Activated CD4-positive, alpha-beta T cell treated with anti-CD3 and anti-CD28 coated beads, Interleukin-2, amount 50 U/mL, for 4 hours (primary cell): ENCODE results near the gene KIF4A.
"Not testable (repeated sequence)": the region's sequence is repeated elsewhere in the genome, so short reads cannot be mapped to it uniquely, and the experiment has no call there.

Experiments used
- DNase-seq, 2 experiments: peaks; one replicate each; pipeline ENCODE4 v3.0.0-alpha.2; 2020

The KIF4A gene

GRCh38 chrX:70289793-70290770 is at the start of gene KIF4A, which contains the start of gene PDZD11:
Gene KIF4A, plus strand, starts transcription at chrX:70290104. Its CDS starts 355 bp downstream, at chrX:70290459.
Gene PDZD11, minus strand, starts transcription at chrX:70289927. Its CDS starts 586 bp downstream, at chrX:70289341.
- DNase-seq: peak; percentile 44 to 50

- no peak for DNase-seq
Observed at GRCh38 chrX:70240751-70241150, 49.2 kb upstream of the KIF4A start.

- DNase-seq: no peak
Observed at GRCh38 chrX:70241501-70241900, 48.4 kb upstream of the KIF4A start.

GRCh38 chrX:70243601-70244000 is 46.3 kb upstream of the KIF4A start:
- DNase-seq: not testable (repeated sequence)

- no peak for DNase-seq
Observed at GRCh38 chrX:70244881-70245280, 45.0 kb upstream of the KIF4A start.

GRCh38 chrX:70247252-70247651 is 42.7 kb upstream of the KIF4A start:
- no peak for DNase-seq

GRCh38 chrX:70252491-70252890 is 37.4 kb upstream of the KIF4A start:
- DNase-seq: no peak

- no peak for DNase-seq
Observed at GRCh38 chrX:70253377-70254062, 36.4 kb upstream of the KIF4A start.

- no peak for DNase-seq
Observed at GRCh38 chrX:70254063-70254400, 35.9 kb upstream of the KIF4A start.

GRCh38 chrX:70254909-70255308 is 35.0 kb upstream of the KIF4A start:
- no peak for DNase-seq

GRCh38 chrX:70255452-70255851 is 34.5 kb upstream of the KIF4A start:
- DNase-seq: no peak

GRCh38 chrX:70257423-70258288 is 32.2 kb upstream of the KIF4A start:
- no peak for DNase-seq

- no peak for DNase-seq
Observed at GRCh38 chrX:70260104-70260503, 29.8 kb upstream of the KIF4A start, which contains the start of gene P2RY4. Gene P2RY4, minus strand, starts transcription at chrX:70260204. Its CDS starts 580 bp downstream, at chrX:70259624.

- DNase-seq: no peak
Observed at GRCh38 chrX:70262952-70263567, 26.8 kb upstream of the KIF4A start.

- DNase-seq: no peak
Observed at GRCh38 chrX:70264784-70265183, 25.1 kb upstream of the KIF4A start.

- DNase-seq: no peak
Observed at GRCh38 chrX:70268034-70268433, 21.9 kb upstream of the KIF4A start, which contains the start of gene ARR3. Gene ARR3, plus strand, starts transcription at chrX:70268334. Its CDS starts 1,052 bp downstream, at chrX:70269386.

GRCh38 chrX:70274029-70274428 is 15.9 kb upstream of the KIF4A start:
- DNase-seq: not testable (repeated sequence)

- DNase-seq: no peak
Observed at GRCh38 chrX:70279081-70279480, 10.8 kb upstream of the KIF4A start.

GRCh38 chrX:70280573-70280972 is 9.3 kb upstream of the KIF4A start:
- DNase-seq: no peak

- no peak for DNase-seq
Observed at GRCh38 chrX:70281951-70282350, 8.0 kb upstream of the KIF4A start, which contains the start of gene RAB41. Gene RAB41, plus strand, starts transcription at chrX:70282172. Its CDS starts 46 bp downstream, at chrX:70282218.

- no peak for DNase-seq
Observed at GRCh38 chrX:70289168-70289792, 624 bp upstream of the KIF4A start.

- no peak for DNase-seq
Observed at GRCh38 chrX:70292788-70293187, 2.9 kb downstream of the KIF4A start.
